ENCODE results near the gene PSEN2. TPM values are rescaled to one million over a fixed set of nuclear protein-coding genes. Genes with fewer than 3 reads are reported as not detected.

Gene PSEN2
- total and polyA plus RNA-seq, 2 donors (not counting 3 experiments of a cell fraction or from before 2014, with no cell fraction given): 12.5 to 19.3 TPM

DNA sequence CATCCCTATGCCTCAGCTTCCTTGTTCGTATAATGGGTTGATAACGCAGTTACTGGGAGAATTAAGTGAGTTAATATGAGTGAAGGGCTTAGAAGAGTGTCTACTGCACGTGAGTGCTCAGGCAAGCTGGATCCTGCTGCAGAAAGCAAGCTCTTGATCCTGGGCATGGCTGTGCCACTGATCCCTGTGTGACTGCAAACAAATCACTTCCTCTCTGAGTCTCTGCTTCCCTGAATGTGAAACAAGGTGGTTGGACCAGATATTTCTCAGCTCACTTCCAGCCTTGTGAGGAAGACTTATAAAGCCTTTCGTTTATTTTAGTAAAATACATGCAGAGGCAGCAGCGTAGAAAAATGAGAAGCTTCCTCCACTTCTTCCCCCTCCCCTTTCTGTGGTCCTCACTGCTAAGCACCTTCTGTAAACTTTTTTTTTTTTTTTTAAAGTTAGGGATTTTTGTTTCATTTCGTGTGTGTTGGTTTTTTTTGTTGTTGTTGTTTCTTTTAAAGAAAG, 13.8 kb downstream of the PSEN2 start:
- CTCF ChIA-PET: interaction anchor here (1.0 to 1.9 kb wide), 3 partner anchors 9 to 258 kb away, joined by 3 to 8 read pairs (median 6); no protein-coding TSS in a partner anchor
- FAIRE-seq (peak; percentile 54), DNase-seq (ENCODE audit: low read depth, low spot score) (no peak)
- Histone ChIP-seq H3K9ac (replicated peaks; ENCODE audit: extremely low read depth, insufficient read depth, low read length) (no peak overlapping the region), H3K36me3 (ENCODE audit: control insufficient read depth in 2 of 2, extremely low read depth in 1 of 2, insufficient read depth in 2 of 2, low read length in 2 of 2) (no peaks in the 10 kb centered on the region), H3K79me2 (ENCODE audit: control insufficient read depth, insufficient read depth, low read length) (no peaks in the 10 kb centered on the region), H3K27ac (ENCODE audit: insufficient read depth, low read depth, low read length) (no peak overlapping the region), H4K20me1 (replicated peaks; ENCODE audit: control insufficient read depth, extremely low read depth, insufficient read depth, low read length) (no peaks in the 10 kb centered on the region), H3K4me2 (ENCODE audit: insufficient read depth, low read length) (no peak overlapping the region), H3K9me3 (replicated peaks; ENCODE audit: control insufficient read depth, insufficient read depth, low read length) (no peaks in the 10 kb centered on the region), H2AFZ (ENCODE audit: low read depth, low read length) (no peak overlapping the region), H3K4me3 (replicated peaks in 1 of 3; ENCODE audit: insufficient read depth in 1 of 3, low read depth in 1 of 3, low read length in 3 of 3) (no peak overlapping the region), H3K9me1 (replicated peaks; ENCODE audit: control insufficient read depth, extremely low read depth, insufficient read depth, low read length) (no peaks in the 10 kb centered on the region), H3K27me3 (ENCODE audit: control insufficient read depth in 2 of 2, insufficient read depth in 2 of 2, low read length in 2 of 2) (no peaks in the 10 kb centered on the region), H3K4me1 (ENCODE audit: control insufficient read depth, extremely low read depth, insufficient read depth, low read length) (peaks cover 19% of the 10 kb centered on the region)
- intact Hi-C loops (cut with micrococcal nuclease): no loop called here
- dilution Hi-C loops (cut with MboI; ENCODE audit: extremely low pct_ligation_motif_present, low sequenced_read_pairs): no loop called here
- no TSS peak for BruUV-seq (replicated peaks)
- TF ChIP-seq, protein P1, sequence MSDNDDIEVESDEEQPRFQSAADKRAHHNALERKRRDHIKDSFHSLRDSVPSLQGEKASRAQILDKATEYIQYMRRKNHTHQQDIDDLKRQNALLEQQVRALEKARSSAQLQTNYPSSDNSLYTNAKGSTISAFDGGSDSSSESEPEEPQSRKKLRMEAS (IDR thresholded peaks at IDR 0.05; ENCODE audit: insufficient read depth, insufficient read length): no peak
- TF ChIP-seq EZH2 (IDR thresholded peaks at IDR 0.05; ENCODE audit: borderline replicate concordance, low read depth, low read length, severe bottlenecking) (no peak), GATA2 (IDR thresholded peaks at IDR 0.05; ENCODE audit: insufficient read depth, insufficient read length, low read depth, low read length) (no peak), POLR2AphosphoS5 (IDR thresholded peaks at IDR 0.05; ENCODE audit: insufficient read depth, low read depth, low read length) (no peak), FOS (IDR thresholded peaks at IDR 0.05; ENCODE audit: borderline replicate concordance, insufficient read depth, low read length) (no peak), POLR2A (IDR thresholded peaks at IDR 0.05; ENCODE audit: low read depth, low read length) (no peak), JUN (IDR thresholded peaks at IDR 0.05; ENCODE audit: borderline replicate concordance, insufficient read depth, insufficient read length, low read depth) (no peak), MYC (IDR thresholded peaks at IDR 0.05; ENCODE audit: low read depth, low read length) (no peak)
- TF ChIP-seq, protein P2, sequence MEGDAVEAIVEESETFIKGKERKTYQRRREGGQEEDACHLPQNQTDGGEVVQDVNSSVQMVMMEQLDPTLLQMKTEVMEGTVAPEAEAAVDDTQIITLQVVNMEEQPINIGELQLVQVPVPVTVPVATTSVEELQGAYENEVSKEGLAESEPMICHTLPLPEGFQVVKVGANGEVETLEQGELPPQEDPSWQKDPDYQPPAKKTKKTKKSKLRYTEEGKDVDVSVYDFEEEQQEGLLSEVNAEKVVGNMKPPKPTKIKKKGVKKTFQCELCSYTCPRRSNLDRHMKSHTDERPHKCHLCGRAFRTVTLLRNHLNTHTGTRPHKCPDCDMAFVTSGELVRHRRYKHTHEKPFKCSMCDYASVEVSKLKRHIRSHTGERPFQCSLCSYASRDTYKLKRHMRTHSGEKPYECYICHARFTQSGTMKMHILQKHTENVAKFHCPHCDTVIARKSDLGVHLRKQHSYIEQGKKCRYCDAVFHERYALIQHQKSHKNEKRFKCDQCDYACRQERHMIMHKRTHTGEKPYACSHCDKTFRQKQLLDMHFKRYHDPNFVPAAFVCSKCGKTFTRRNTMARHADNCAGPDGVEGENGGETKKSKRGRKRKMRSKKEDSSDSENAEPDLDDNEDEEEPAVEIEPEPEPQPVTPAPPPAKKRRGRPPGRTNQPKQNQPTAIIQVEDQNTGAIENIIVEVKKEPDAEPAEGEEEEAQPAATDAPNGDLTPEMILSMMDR (IDR thresholded peaks at IDR 0.05; ENCODE audit: extremely low read depth in 1 of 2, insufficient read depth in 1 of 2, low read depth in 1 of 2, low read length in 2 of 2): no peak
- POLR2A ChIA-PET: no interaction called here
